Testis (tissue), 3 donors: ENCODE data around the gene RPS6KA3. TPM values are rescaled to one million over a fixed set of nuclear protein-coding genes. Genes with fewer than 3 reads are reported as not detected.

Experiments used
- DNase-seq: peaks from one replicate; pipeline ENCODE4 v3.0.0-alpha.2; 2019
- H3K27ac ChIP-seq, 2 donors: fragments of 200-600 bp; sonication (generic); one replicate each; pipeline ENCODE4 v1.5.1; 2019
- H3K27me3 ChIP-seq: fragments of 200-600 bp; sonication (generic); one replicate; pipeline ENCODE4 v1.5.1; 2019
- H3K36me3 ChIP-seq: fragments of 200-600 bp; sonication (generic); one replicate; pipeline ENCODE4 v1.5.1; 2017; ENCODE audit warnings: low read depth; ENCODE audit errors: missing control alignments
- H3K4me1 ChIP-seq: fragments of 200-600 bp; sonication (generic); one replicate; pipeline ENCODE4 v1.5.1; 2019
- H3K4me3 ChIP-seq, 2 donors: fragments of 200-600 bp; sonication (generic); one replicate each; pipeline ENCODE4 v1.5.1; 2017 to 2019
- H3K9me3 ChIP-seq: fragments of 200-600 bp; sonication (generic); one replicate; pipeline ENCODE4 v1.5.1; 2017
- POLR2A ChIP-seq: fragments of 450-650 bp; IDR thresholded peaks from one replicate; pipeline ENCODE4 v1.6.1; 2017; ENCODE audit warnings: antibody characterized with exemption, mild to moderate bottlenecking, moderate library complexity
- WGBS, 2 donors: methylation state at CpG; one replicate each; pipeline ENCODE4 v1.1.5; 2018; 5-methylcytosine and 5-hydroxymethylcytosine counted together
- intact Hi-C: fragments of 100-400 bp; cut with DNase I; formaldehyde crosslinking; loops from one replicate; pipeline ENCODE4 v1.15.1; 2023; ENCODE audit warnings: low total_unique reads
- polyA plus RNA-seq: library from polyadenylated mRNA; stranded (reverse); fragments of 350-450 nt; fragmentation: Illumina TruSeq; extraction: RNeasy Lipid Tissue Mini Kit (QIAGEN cat#74804); gene quantifications from one replicate; pipeline ENCODE4 v1.2.3, GENCODE V29; 2014; ENCODE audit warnings: low read depth, low replicate concordance; ENCODE audit not compliant: insufficient read depth
- total RNA-seq, 2 donors: library from RNA; depleted of rRNA; stranded (reverse); fragments of >200 nt; gene quantifications; one replicate each; pipeline ENCODE4 v1.2.3, GENCODE V29; 2016
- TF ChIP-seq, protein P1 (sequence below), 3 experiments: fragments of 450-650 bp in 2 of 3; fragments of 200-600 bp in 1 of 3; sonication (generic) in 1 of 3; IDR thresholded peaks; one replicate each; pipeline ENCODE4 v1.5.1; 2016 to 2019; ENCODE audit warnings: antibody characterized with exemption in 3 of 3, mild to moderate bottlenecking in 2 of 3, moderate library complexity in 1 of 3

RPS6KA3 gene
- total and polyA plus RNA-seq, 3 donors from 2014 or later, result 8.5 to 12.6 (median 12.5) TPM

DNA sequence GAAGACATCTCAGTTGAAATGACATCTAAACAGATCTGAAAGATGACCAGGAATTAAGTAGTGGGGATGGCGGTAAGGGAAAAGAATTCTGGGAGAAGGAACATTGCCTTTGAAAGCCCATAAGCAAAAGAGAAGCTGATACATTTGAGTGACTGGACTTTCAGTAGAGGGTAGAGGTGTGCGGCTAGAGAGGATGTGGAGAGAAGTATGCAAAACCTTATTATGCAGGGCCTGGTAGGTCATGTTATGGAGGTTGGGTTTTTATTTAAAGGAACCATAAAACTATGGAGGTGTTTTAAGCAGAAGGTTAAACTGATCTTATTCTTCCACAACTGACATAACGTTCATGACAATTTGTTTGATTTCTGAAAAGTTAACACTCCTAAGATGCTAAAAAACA is 36.3 kb downstream of the RPS6KA3 start:
- Histone ChIP-seq H3K9me3 (no peaks in the 10 kb centered on the region), H3K4me1 (no peaks in the 10 kb centered on the region), H3K27ac (no peak overlapping the region), H3K4me3 (no peak overlapping the region), H3K36me3 (no peaks in the 10 kb centered on the region), H3K27me3 (no peaks in the 10 kb centered on the region)
- WGBS, 2 donors, result 98 to 100% methylated on average over 3 of the region's 3 CpGs
- DNase-seq, result no peak
- intact Hi-C loops, result no loop called here
- TF ChIP-seq POLR2A, result no peak
- TF ChIP-seq, protein P1, sequence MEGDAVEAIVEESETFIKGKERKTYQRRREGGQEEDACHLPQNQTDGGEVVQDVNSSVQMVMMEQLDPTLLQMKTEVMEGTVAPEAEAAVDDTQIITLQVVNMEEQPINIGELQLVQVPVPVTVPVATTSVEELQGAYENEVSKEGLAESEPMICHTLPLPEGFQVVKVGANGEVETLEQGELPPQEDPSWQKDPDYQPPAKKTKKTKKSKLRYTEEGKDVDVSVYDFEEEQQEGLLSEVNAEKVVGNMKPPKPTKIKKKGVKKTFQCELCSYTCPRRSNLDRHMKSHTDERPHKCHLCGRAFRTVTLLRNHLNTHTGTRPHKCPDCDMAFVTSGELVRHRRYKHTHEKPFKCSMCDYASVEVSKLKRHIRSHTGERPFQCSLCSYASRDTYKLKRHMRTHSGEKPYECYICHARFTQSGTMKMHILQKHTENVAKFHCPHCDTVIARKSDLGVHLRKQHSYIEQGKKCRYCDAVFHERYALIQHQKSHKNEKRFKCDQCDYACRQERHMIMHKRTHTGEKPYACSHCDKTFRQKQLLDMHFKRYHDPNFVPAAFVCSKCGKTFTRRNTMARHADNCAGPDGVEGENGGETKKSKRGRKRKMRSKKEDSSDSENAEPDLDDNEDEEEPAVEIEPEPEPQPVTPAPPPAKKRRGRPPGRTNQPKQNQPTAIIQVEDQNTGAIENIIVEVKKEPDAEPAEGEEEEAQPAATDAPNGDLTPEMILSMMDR (IDR thresholded peaks at IDR 0.05), result no peak

DNA sequence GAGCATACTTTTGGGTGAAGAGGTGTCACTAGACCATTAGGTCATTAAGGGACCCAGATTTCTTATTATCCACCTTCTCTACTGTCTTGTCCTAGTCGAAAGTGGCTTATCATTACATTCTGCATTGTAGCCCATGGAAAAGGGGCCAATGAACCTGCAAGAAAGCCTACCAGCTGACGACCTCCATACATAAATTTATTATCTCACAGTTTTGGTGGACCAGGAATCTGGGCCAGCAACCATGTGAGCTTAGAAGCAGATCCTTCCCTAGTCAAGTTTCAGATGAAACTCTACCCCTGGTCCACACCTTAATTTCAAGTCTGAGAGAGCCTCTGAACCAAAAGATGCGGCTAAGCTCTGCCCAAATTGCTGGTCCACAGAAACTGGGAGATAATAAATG is 37.6 kb downstream of the RPS6KA3 start:
- TF ChIP-seq POLR2A, result no peak
- TF ChIP-seq, protein P1 (IDR thresholded peaks at IDR 0.05), result no peak
- 96 to 100% methylated on average over 2 to 3 of the region's 3 CpGs for WGBS, 2 donors
- Histone ChIP-seq H3K4me3 (no peak overlapping the region), H3K27ac (no peak overlapping the region), H3K4me1 (no peaks in the 10 kb centered on the region), H3K36me3 (no peaks in the 10 kb centered on the region), H3K9me3 (no peaks in the 10 kb centered on the region), H3K27me3 (no peaks in the 10 kb centered on the region)
- DNase-seq, result no peak
- intact Hi-C loops, result no loop called here

DNA sequence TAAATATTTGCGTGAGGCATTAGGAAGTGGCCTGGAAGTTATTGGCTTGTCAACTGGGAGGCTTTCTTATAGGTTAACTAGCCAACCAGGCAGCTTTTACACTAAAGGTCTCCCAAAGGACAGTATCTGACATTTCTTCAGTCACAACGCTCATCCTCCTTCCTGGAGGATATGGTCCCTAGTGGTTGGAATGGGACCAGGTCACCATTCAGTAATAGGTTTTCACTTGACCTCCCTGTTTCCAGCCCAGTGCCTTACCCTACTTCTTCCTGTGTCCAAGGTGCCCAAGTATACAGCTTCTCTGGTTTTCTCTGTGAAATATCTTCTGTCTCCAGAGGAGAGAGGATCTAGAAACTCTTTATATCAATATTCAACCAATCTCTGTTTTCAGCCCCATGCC is 38.5 kb downstream of the RPS6KA3 start:
- H3K4me3 ChIP-seq, result no peak overlapping the region
- H3K27me3 ChIP-seq, result no peaks in the 10 kb centered on the region
- intact Hi-C loops, result no loop called here
- no peaks in the 10 kb centered on the region for H3K36me3 ChIP-seq
- TF ChIP-seq POLR2A, result no peak
- TF ChIP-seq, protein P1 (IDR thresholded peaks at IDR 0.05), result no peak
- no peaks in the 10 kb centered on the region for H3K4me1 ChIP-seq
- no peak for DNase-seq
- H3K27ac ChIP-seq, result no peak overlapping the region
- 82 to 89% methylated on average over 2 of the region's 2 CpGs for WGBS, 2 donors
- H3K9me3 ChIP-seq, result no peaks in the 10 kb centered on the region

DNA sequence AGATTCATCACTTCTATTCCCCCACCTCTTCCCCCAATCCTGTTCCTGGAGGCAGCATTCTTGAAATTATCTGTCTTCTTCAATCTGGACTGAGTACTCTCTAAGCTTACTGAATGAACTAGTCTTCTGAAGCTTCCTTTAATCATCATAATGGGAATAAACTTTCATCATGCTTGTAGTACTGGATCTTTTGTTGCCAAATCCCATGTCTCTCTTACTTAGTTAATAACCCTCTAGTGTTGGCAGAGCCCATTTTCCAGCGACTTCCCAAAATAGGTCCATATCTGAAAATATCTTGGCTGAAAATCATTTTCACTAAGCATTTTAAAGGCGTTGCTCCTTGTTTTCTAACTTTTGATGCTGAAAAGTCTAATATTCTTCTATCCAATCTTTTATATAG is 39.6 kb downstream of the RPS6KA3 start:
- Histone ChIP-seq H3K27ac (no peak overlapping the region), H3K9me3 (no peaks in the 10 kb centered on the region), H3K4me3 (no peak overlapping the region), H3K36me3 (no peaks in the 10 kb centered on the region), H3K27me3 (no peaks in the 10 kb centered on the region), H3K4me1 (no peaks in the 10 kb centered on the region)
- no peak for TF ChIP-seq POLR2A
- TF ChIP-seq, protein P1 (IDR thresholded peaks at IDR 0.05), result no peak
- intact Hi-C loops, result no loop called here
- 65 to 68% methylated on average over 2 of the region's 2 CpGs for WGBS, 2 donors
- DNase-seq, result no peak

DNA sequence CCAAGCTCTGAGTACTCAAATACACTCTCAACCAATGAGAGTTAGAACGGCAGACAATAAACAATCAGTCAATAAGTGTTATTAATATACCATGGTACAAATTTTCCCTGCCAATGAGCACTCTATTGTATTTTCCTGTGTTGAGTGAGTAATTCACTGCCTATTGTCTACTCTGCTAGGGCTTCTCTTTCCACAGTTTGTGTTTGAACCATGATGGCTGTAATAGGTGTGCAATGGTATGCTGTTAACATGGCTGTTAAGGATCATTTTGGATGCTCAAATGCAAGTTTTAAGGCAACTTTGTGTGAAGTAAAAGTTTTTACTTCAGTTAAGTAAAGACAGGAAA is 41.2 kb downstream of the RPS6KA3 start:
- WGBS, 2 donors, result 81 to 83% methylated on average over 1 of the region's 1 CpG
- Histone ChIP-seq H3K4me1 (no peaks in the 10 kb centered on the region), H3K27me3 (no peaks in the 10 kb centered on the region), H3K36me3 (no peaks in the 10 kb centered on the region), H3K4me3 (no peak overlapping the region), H3K27ac (no peak overlapping the region), H3K9me3 (no peaks in the 10 kb centered on the region)
- DNase-seq, result no peak
- intact Hi-C loops, result no loop called here
- TF ChIP-seq POLR2A, result no peak
- TF ChIP-seq, protein P1 (IDR thresholded peaks at IDR 0.05), result no peak
